GM13977 (cell line): ENCODE measurements around the gene PIGQ.

ENCODE experiments used
- DNase-seq: peaks from one replicate; pipeline ENCODE4 v3.0.0; 2012; ENCODE audit warnings: low spot score
- CTCF ChIP-seq: IDR thresholded peaks from 2 replicates; pipeline ENCODE4 v1.5.1; 2012; ENCODE audit warnings: mild to moderate bottlenecking, control low read depth; ENCODE audit not compliant: insufficient read depth; ENCODE audit errors: extremely low read depth, missing control alignments
- in situ Hi-C: fragments of 300-500 bp; cut with MboI; formaldehyde crosslinking; loops from one replicate; pipeline ENCODE4 v1.12.0; 2022; ENCODE audit warnings: low sequenced_read_pairs, low pct_unique_long_range_greater_than_20kb, mixed read lengths, inconsistent platforms; ENCODE audit not compliant: unreplicated experiment

The PIGQ gene

GRCh38 chr16:630815-631405 is 61.1 kb downstream of the PIGQ start, which contains the start of gene WFIKKN1:
Gene WFIKKN1 (plus strand): TSS chr16:630985. CDS start chr16:631254, 269 bp downstream.
- no peak for TF ChIP-seq CTCF
- no peak for DNase-seq

GRCh38 chr16:631808-632358 is 62.1 kb downstream of the PIGQ start:
- TF ChIP-seq CTCF: no peak
- in situ Hi-C loops: no loop called here
- no peak for DNase-seq

More at GRCh38 chr16:630815-631405, 61.1 kb downstream of the PIGQ start, which contains the start of gene WFIKKN1:
- in situ Hi-C loops: no loop called here

- in situ Hi-C loops: no loop called here
- no peak for TF ChIP-seq CTCF
- DNase-seq: no peak
These were observed 62.9 kb downstream of the PIGQ start for GRCh38 chr16:632486-633335.

- in situ Hi-C loops: no loop called here
These were observed 63.7 kb downstream of the PIGQ start for GRCh38 chr16:633336-634050.

More at GRCh38 chr16:633336-634050, 63.7 kb downstream of the PIGQ start:
- no peak for DNase-seq
- no peak for TF ChIP-seq CTCF
